GM19467 (cell line): ENCODE results near the gene AMTN.

Experiments
- ATAC-seq: cut with Tn5 transposase; IDR thresholded peaks from one replicate; pipeline ENCODE4 v1.9.1; 2021; ENCODE audit warnings: mild to moderate bottlenecking, moderate library complexity; ENCODE audit not compliant: unreplicated experiment

Gene AMTN

GRCh38 chr4:70559211-70559830 lies 41.0 kb downstream of the AMTN start:
- ATAC-seq = no peak

- ATAC-seq = no peak
These were observed 41.6 kb downstream of the AMTN start for GRCh38 chr4:70559924-70560323.

- no peak for ATAC-seq
These were observed 45.7 kb downstream of the AMTN start for GRCh38 chr4:70564033-70564432.

- ATAC-seq = no peak
These were observed 52.4 kb downstream of the AMTN start for GRCh38 chr4:70570796-70571195.

DNA sequence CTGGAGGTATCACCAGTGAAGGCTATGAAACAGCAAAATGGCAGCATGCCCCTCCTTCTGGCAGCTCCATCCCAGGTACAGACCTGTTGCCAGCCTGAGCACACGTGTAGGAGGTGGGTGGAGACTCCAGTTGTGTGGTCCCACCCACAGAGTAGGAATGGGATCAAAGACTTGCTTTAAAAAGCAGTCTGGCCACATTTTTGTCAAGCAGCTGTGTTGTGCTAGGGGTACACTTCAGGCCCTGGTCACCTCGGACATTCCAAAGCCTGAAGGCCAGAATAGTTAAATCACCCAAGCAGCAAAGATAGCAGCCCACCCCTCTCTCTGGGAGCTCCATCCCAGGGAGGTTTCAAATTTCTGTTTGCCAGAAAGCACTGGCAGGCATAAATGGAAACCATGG lies 53.4 kb downstream of the AMTN start:
- ATAC-seq = no peak

- ATAC-seq = no peak
These were observed 57.6 kb downstream of the AMTN start for GRCh38 chr4:70575964-70576363.

- ATAC-seq = no peak
These were observed 59.0 kb downstream of the AMTN start for GRCh38 chr4:70577220-70577927.

- ATAC-seq = no peak
These were observed 63.6 kb downstream of the AMTN start for GRCh38 chr4:70581980-70582379.
